Measurements from ENCODE around the gene CAMK2N1. TPM values are rescaled to one million over a fixed set of nuclear protein-coding genes. Genes with fewer than 3 reads are reported as not detected.
A peak's percentile ranks its signal among the peaks of the same experiment; 100 is the strongest.

CAMK2N1 gene
- polyA plus RNA-seq, 1 donor from 2014 or later = 67.1 TPM

GRCh38 chr1:20483098-20483832, 2.7 kb downstream of the CAMK2N1 start:
- H2AFZ ChIP-seq (ENCODE audit: low read depth, low read length) = no peak overlapping the region
- H3K4me3 ChIP-seq (ENCODE audit: low read length) = peak overlapping the region; percentile 98
- H3K27me3 ChIP-seq (ENCODE audit: insufficient read depth, low read depth, low read length) = peaks cover 16% of the 10 kb centered on the region
- peaks cover 31% of the 10 kb centered on the region for H3K79me2 ChIP-seq (replicated peaks; ENCODE audit: insufficient read depth, low read length)
- H3F3A ChIP-seq (ENCODE audit: insufficient read depth, low read length, poor library complexity, severe bottlenecking) = no peaks in the 10 kb centered on the region
- peak overlapping the region; percentile 100 for H3K4me2 ChIP-seq (ENCODE audit: low read length)
- no peaks in the 10 kb centered on the region for H3K9me3 ChIP-seq (ENCODE audit: low read length)
- H4K20me1 ChIP-seq (ENCODE audit: insufficient read depth) = no peaks in the 10 kb centered on the region
- peak overlapping the region; percentile 99 for H3K9ac ChIP-seq (ENCODE audit: low read length)
- peak overlapping the region; percentile 86 for H3K27ac ChIP-seq (ENCODE audit: low read length)
- no peak for TF ChIP-seq EZH2 (IDR thresholded peaks at IDR 0.05; ENCODE audit: borderline replicate concordance, insufficient read depth, low read length, poor library complexity, severe bottlenecking)
- TF ChIP-seq EP300 (conservative IDR thresholded peaks at IDR 0.05; ENCODE audit: poor library complexity, severe bottlenecking) = no peak
- TF ChIP-seq SMC3 (conservative IDR thresholded peaks at IDR 0.05; ENCODE audit: poor library complexity) = no peak
- no peak for TF ChIP-seq REST (IDR thresholded peaks at IDR 0.05; ENCODE audit: borderline replicate concordance)
- no peak for TF ChIP-seq MXI1 (conservative IDR thresholded peaks at IDR 0.05; ENCODE audit: poor library complexity, severe bottlenecking)
- TF ChIP-seq RAD21 (conservative IDR thresholded peaks at IDR 0.05) = no peak
- TF ChIP-seq POLR2AphosphoS5 (IDR thresholded peaks at IDR 0.05) = no peak
- TF ChIP-seq CTCF (IDR thresholded peaks at IDR 0.05; ENCODE audit: poor library complexity, severe bottlenecking) = no peak
- no peak for TF ChIP-seq TAF1 (IDR thresholded peaks at IDR 0.05; ENCODE audit: low read depth)
- H3K9me2 ChIP-seq (ENCODE audit: insufficient read depth, low read length) = no peaks in the 10 kb centered on the region
- H3K36me3 ChIP-seq (ENCODE audit: insufficient read depth, low read length) = no peaks in the 10 kb centered on the region

- Histone ChIP-seq H3F3A (ENCODE audit: insufficient read depth, low read length, poor library complexity, severe bottlenecking) (no peaks in the 10 kb centered on the region), H4K20me1 (ENCODE audit: insufficient read depth) (no peaks in the 10 kb centered on the region), H3K27me3 (ENCODE audit: insufficient read depth, low read depth, low read length) (peaks cover 19% of the 10 kb centered on the region), H3K4me3 (ENCODE audit: low read length) (peak overlapping the region; percentile 98), H3K9ac (ENCODE audit: low read length) (no peak overlapping the region), H3K27ac (ENCODE audit: low read length) (no peak overlapping the region), H3K4me2 (ENCODE audit: low read length) (peak overlapping the region; percentile 100), H2AFZ (ENCODE audit: low read depth, low read length) (no peak overlapping the region), H3K9me2 (ENCODE audit: insufficient read depth, low read length) (no peaks in the 10 kb centered on the region), H3K79me2 (replicated peaks; ENCODE audit: insufficient read depth, low read length) (peaks cover 31% of the 10 kb centered on the region), H3K9me3 (ENCODE audit: low read length) (no peaks in the 10 kb centered on the region), H3K36me3 (ENCODE audit: insufficient read depth, low read length) (no peaks in the 10 kb centered on the region)
- TF ChIP-seq REST (IDR thresholded peaks at IDR 0.05; ENCODE audit: borderline replicate concordance) = no peak
Observed at GRCh38 chr1:20481643-20482498, 4.1 kb downstream of the CAMK2N1 start.
